NCI-H510A (cell line): ENCODE data around the gene STAU1.
"Not testable (repeated sequence)": the region's sequence is repeated elsewhere in the genome, so short reads cannot be mapped to it uniquely, and the experiment has no call there.

ENCODE experiments used
- DNase-seq: peaks from one replicate; lab custom pipeline; 2025; lab: John Stamatoyannopoulos, UW

Gene STAU1

GRCh38 chr20:49165611-49166010, 22.5 kb downstream of the STAU1 start:
- no peak for DNase-seq

- DNase-seq, result no peak
Observed at GRCh38 chr20:49163696-49164095, 24.4 kb downstream of the STAU1 start.

GRCh38 chr20:49161428-49162152, 26.5 kb downstream of the STAU1 start:
- DNase-seq, result no peak

- no peak for DNase-seq
Observed at GRCh38 chr20:49160057-49160929, 27.8 kb downstream of the STAU1 start.

GRCh38 chr20:49157146-49157545, 31.0 kb downstream of the STAU1 start:
- no peak for DNase-seq

- no peak for DNase-seq
Observed at GRCh38 chr20:49156481-49156880, 31.7 kb downstream of the STAU1 start.

GRCh38 chr20:49151436-49151835, 36.7 kb downstream of the STAU1 start:
- no peak for DNase-seq

GRCh38 chr20:49149281-49150045, 38.7 kb downstream of the STAU1 start:
- DNase-seq, result no peak

- DNase-seq, result no peak
Observed at GRCh38 chr20:49148601-49149000, 39.5 kb downstream of the STAU1 start.

- DNase-seq, result no peak
Observed at GRCh38 chr20:49147296-49147695, 40.8 kb downstream of the STAU1 start.

GRCh38 chr20:49146442-49147225, 41.5 kb downstream of the STAU1 start:
- no peak for DNase-seq

GRCh38 chr20:49140834-49141233, 47.3 kb downstream of the STAU1 start:
- no peak for DNase-seq

GRCh38 chr20:49140411-49140810, 47.7 kb downstream of the STAU1 start:
- no peak for DNase-seq

GRCh38 chr20:49138431-49138830, 49.7 kb downstream of the STAU1 start:
- no peak for DNase-seq

GRCh38 chr20:49136817-49137571, 51.1 kb downstream of the STAU1 start:
- DNase-seq, result no peak

GRCh38 chr20:49134797-49135196, 53.3 kb downstream of the STAU1 start:
- DNase-seq, result not testable (repeated sequence)

GRCh38 chr20:49133571-49133970, 54.6 kb downstream of the STAU1 start:
- no peak for DNase-seq

- peak; percentile 30 for DNase-seq
Observed at GRCh38 chr20:49132995-49133478, 55.1 kb downstream of the STAU1 start.

- no peak for DNase-seq
Observed at GRCh38 chr20:49123982-49124381, 64.2 kb downstream of the STAU1 start.

GRCh38 chr20:49122920-49123319, 65.2 kb downstream of the STAU1 start:
- no peak for DNase-seq

GRCh38 chr20:49119988-49120387, 68.1 kb downstream of the STAU1 start:
- no peak for DNase-seq
